OCI-LY7 (cell line): ENCODE data around the gene INSYN2B.

ENCODE experiments used
- EZH2phosphoT487 ChIP-seq: fragments of 200-600 bp; sonication (generic); IDR thresholded peaks from 2 replicates; pipeline ENCODE4 v1.6.1; 2018; ENCODE audit warnings: low read depth, borderline replicate concordance, mild to moderate bottlenecking, mixed run types, antibody characterized with exemption, low read length, moderate library complexity, mixed read lengths
- TF ChIP-seq, protein P1 (sequence below): fragments of 200-600 bp; sonication (generic); conservative IDR thresholded peaks from 2 replicates; pipeline ENCODE4 v1.5.1; 2014; ENCODE audit warnings: mild to moderate bottlenecking, antibody characterized with exemption, low read length, moderate library complexity, mixed read lengths

DNA sequence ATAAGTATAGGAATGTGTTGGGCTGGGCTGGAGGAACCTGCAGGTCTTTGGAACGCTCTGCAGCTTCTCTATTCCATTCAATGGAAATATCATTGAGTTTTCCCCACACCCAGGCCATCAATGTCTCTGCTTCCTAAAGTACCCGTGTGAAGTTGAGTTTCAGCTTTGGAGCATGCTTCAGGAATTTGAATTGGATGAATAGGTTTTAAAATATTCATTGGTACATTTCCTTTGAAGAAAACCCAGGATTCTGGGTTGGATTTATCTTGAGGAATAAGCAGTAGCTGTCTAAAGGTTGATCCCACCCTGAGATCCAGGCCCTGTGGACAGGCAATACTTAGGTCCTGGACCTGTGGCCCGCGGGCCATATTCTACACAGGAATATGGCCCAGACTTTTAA is 37.3 kb downstream of the INSYN2B start:
- TF ChIP-seq, protein P1, sequence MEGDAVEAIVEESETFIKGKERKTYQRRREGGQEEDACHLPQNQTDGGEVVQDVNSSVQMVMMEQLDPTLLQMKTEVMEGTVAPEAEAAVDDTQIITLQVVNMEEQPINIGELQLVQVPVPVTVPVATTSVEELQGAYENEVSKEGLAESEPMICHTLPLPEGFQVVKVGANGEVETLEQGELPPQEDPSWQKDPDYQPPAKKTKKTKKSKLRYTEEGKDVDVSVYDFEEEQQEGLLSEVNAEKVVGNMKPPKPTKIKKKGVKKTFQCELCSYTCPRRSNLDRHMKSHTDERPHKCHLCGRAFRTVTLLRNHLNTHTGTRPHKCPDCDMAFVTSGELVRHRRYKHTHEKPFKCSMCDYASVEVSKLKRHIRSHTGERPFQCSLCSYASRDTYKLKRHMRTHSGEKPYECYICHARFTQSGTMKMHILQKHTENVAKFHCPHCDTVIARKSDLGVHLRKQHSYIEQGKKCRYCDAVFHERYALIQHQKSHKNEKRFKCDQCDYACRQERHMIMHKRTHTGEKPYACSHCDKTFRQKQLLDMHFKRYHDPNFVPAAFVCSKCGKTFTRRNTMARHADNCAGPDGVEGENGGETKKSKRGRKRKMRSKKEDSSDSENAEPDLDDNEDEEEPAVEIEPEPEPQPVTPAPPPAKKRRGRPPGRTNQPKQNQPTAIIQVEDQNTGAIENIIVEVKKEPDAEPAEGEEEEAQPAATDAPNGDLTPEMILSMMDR = no peak
- TF ChIP-seq EZH2phosphoT487 = no peak
